ENCODE measurements around the gene RAD54L.
"Not testable (repeated sequence)": the region's sequence is repeated elsewhere in the genome, so short reads cannot be mapped to it uniquely, and the experiment has no call there.

RAD54L gene

DNA sequence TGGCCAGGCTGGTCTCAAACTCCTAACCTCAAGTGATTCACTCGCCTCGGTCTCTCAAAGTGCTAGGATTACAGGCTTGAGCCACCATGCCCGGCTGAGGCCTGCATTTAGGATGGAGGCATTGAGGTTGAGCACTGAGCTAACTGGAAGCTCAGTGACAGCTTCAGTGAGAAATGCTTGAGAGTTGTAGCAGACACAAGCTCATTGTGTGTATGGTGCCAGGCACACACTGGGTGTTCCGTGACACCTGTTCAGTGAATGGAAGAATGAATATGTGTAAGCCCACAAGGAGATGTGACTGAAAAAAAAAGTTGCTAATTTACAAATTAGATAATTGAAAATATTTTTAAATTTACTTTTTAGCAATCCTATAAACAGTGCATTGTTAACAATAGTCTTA is 22.6 kb upstream of the RAD54L start:
- no peak overlapping the region for H3K4me3 ChIP-seq (ENCODE audit: low read depth, low read length)
- DNase-seq (ENCODE audit: low read depth, low spot score) = no peak
- TF ChIP-seq, protein P1, sequence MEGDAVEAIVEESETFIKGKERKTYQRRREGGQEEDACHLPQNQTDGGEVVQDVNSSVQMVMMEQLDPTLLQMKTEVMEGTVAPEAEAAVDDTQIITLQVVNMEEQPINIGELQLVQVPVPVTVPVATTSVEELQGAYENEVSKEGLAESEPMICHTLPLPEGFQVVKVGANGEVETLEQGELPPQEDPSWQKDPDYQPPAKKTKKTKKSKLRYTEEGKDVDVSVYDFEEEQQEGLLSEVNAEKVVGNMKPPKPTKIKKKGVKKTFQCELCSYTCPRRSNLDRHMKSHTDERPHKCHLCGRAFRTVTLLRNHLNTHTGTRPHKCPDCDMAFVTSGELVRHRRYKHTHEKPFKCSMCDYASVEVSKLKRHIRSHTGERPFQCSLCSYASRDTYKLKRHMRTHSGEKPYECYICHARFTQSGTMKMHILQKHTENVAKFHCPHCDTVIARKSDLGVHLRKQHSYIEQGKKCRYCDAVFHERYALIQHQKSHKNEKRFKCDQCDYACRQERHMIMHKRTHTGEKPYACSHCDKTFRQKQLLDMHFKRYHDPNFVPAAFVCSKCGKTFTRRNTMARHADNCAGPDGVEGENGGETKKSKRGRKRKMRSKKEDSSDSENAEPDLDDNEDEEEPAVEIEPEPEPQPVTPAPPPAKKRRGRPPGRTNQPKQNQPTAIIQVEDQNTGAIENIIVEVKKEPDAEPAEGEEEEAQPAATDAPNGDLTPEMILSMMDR (IDR thresholded peaks at IDR 0.05; ENCODE audit: insufficient read depth, low read length, missing control alignments) = no peak
- POLR2A ChIA-PET = no interaction called here
- CTCF ChIA-PET = interaction anchor here (0.7 to 7.4 kb wide), 15 partner anchors 8 to 582 kb away, joined by 3 to 218 read pairs (median 9); partner anchors contain the start of genes LURAP1, NSUN4, POMGNT1 and RAD54L

DNA sequence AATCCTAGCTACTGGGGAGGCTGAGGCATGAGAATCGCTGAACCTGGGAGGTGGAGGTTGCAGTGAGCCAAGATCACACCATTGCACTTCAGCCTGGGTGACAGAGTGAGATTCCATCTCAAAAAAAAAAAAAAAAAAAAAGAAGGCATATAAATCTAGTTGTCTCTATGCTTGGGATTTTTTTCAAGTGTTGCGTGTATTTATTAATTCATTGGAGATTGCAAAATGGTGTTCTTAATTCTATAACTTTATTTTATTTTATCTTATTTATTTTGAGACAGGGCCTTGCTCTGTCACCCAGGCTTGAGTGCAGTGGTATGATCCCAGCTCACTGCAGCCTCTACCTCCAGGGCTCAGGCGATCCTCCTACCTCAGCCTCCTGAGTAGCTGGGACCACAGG is 16.3 kb upstream of the RAD54L start:
- CTCF ChIA-PET = interaction anchor here (0.7 to 4.6 kb wide), 4 partner anchors 7 to 16 kb away, joined by 3 to 63 read pairs (median 4); no protein-coding TSS in a partner anchor
- H3K4me3 ChIP-seq (ENCODE audit: low read depth, low read length); DNase-seq (ENCODE audit: low read depth, low spot score); POLR2A ChIA-PET: not testable (repeated sequence)

DNA sequence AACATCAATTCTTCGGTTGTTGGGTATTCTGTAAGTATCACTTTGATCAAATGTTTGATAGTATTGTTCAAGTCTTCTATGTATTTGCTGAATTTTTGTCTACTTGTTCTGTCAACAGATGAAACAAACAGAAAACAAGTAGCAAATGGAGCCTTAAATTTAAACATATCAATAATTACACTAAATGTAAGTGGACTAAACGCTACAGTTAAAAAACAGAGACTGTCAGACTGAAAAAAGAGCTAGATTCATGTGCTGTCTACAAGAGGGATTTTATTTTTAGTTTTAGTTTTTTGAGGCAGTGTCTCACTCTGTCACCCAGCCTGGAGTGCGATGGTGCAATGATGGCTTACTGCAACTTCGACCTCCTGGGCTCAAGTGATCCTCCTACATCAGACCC is 10.7 kb upstream of the RAD54L start:
- H3K4me3 ChIP-seq (ENCODE audit: low read depth, low read length) = no peak overlapping the region
- CTCF ChIA-PET = interaction anchor here (1.0 to 1.5 kb wide), 2 partner anchors 8 to 11 kb away, joined by 3 to 5 read pairs; no protein-coding TSS in a partner anchor
- TF ChIP-seq, protein P1 (IDR thresholded peaks at IDR 0.05; ENCODE audit: insufficient read depth, low read length, missing control alignments) = no peak
- POLR2A ChIA-PET = interaction anchor here (0.6 kb wide), 1 partner anchor 8 kb away, joined by 4 read pairs; no protein-coding TSS in a partner anchor
- no peak for DNase-seq (ENCODE audit: low read depth, low spot score)

DNA sequence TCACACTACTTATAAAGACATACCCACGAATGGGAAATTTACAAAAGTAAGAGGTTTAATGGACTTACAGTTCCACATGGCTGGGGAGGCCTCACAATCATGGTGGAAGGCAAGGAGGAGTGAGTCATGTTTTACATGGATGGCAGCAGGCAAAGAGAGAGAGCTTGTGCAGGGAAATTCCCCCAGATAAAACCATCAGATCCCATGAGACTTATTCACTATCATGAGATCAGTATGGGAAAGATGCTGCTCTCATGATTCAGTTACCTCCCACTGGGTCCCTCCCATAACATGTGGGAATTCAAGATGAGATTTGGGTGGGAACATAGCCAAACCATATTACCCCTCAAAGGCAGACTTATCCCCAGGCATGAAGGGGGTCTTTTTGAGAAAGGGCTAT is 8.7 kb upstream of the RAD54L start:
- POLR2A ChIA-PET; H3K4me3 ChIP-seq (ENCODE audit: low read depth, low read length): not testable (repeated sequence)
- DNase-seq (ENCODE audit: low read depth, low spot score) = peak; percentile 29
- CTCF ChIA-PET = interaction anchor here (1.3 to 2.4 kb wide), 2 partner anchors 15 to 19 kb away, joined by 4 to 8 read pairs; no protein-coding TSS in a partner anchor

DNA sequence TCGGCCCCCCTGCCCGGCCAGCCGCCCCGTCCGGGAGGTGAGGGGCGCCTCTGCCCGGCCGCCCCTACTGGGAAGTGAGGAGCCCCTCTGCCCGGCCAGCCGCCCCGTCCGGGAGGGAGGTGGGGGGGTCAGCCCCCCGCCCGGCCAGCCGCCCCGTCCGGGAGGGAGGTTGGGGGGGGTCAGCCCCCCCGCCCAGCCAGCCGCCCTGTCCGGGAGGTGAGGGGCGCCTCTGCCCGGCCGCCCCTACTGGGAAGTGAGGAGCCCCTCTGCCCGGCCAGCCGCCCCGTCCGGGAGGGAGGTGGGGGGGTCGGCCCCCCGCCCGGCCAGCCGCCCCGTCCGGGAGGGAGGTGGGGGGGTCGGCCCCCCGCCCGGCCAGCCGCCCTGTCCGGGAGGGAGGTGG is 5.8 kb upstream of the RAD54L start:
- CTCF ChIA-PET; DNase-seq (ENCODE audit: low read depth, low spot score); H3K4me3 ChIP-seq (ENCODE audit: low read depth, low read length); POLR2A ChIA-PET: not testable (repeated sequence)

DNA sequence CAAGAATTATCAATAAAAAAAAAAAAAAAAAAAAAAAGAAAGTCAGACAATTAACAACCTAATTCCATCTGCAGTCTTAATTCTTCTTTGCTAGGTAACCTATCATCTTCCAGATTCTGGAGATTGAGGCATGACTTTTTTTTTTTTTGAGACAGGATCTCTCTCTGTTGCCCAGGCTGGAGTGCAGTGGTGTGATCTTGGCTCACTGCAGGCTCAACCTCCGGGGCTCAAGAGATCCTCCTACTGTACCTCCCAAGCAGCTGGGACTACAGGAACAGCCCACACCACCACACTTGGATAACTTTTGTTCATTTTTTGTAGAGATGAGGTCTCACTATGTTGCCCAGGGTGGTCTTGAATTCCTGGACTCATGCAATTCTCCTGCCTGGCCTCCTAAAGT is 4.6 kb upstream of the RAD54L start:
- ChIA-PET POLR2A (no interaction called here), CTCF (interaction anchor here (5.1 kb wide), 1 partner anchor 105 kb away, joined by 96 read pairs; no protein-coding TSS in a partner anchor)
- DNase-seq (ENCODE audit: low read depth, low spot score) = no peak
- H3K4me3 ChIP-seq (ENCODE audit: low read depth, low read length) = no peak overlapping the region
- TF ChIP-seq, protein P1 (IDR thresholded peaks at IDR 0.05; ENCODE audit: insufficient read depth, low read length, missing control alignments) = no peak

DNA sequence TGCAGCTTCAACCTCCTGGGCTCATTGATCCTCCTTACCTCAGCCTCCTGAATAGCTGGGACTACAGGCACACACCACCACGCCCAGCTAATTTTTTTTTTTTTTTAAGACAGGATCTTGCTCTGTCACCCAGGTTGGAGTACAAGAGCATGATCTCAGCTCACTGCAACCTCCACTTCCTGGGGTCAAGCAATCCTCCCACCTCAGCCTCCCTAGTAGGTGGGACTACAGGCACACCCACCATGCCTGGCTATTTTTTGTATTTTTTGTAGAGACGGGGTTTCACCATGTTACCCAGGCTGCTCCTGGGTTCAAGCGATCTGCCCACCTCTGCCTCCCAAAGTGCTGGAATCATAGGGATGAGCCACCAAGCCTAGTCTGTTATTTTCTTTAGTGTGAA is 3.7 kb upstream of the RAD54L start:
- CTCF ChIA-PET = interaction anchor here (0.8 to 5.1 kb wide), 4 partner anchors 20 to 104 kb away, joined by 3 to 96 read pairs (median 30); partner anchors contain the start of gene NSUN4
- POLR2A ChIA-PET = interaction anchor here (0.6 kb wide), 1 partner anchor 103 kb away, joined by 3 read pairs; no protein-coding TSS in a partner anchor
- not testable (repeated sequence) for DNase-seq (ENCODE audit: low read depth, low spot score); H3K4me3 ChIP-seq (ENCODE audit: low read depth, low read length)

DNA sequence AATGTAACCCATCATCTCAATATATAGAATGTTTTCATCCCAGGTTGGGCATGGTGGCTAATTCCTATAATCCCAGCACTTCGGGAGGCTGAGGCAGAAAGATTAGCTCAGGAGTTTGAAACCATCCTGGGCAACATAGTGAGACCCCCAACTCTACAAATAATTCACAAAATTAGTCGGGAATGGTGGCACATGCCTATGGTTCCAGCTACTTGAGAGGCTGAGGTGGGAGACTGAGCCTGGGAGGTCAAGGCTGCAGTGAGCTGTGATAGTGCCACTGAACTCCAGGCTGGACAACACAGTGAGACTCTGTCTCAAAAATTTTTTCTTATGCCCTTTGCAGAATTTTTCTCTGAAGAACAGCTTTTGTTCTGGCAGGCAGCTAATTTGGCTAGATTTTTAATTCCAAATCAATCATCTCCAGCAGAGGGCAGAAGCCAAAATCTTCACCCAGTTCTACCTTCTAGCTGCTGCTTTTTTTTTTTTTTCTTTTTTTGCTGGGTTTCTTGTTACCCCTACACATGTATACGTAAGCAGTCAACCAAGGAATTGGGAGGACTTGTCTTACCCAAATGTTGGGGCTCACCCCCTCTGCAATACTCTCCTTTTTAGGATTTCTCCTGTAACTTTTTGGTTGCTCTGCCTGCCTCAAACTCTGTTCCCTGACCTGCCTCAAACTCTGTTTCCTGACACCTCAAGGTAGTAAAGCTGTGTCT is 2.7 kb upstream of the RAD54L start:
- H3K4me3 ChIP-seq (ENCODE audit: low read depth, low read length) = no peak overlapping the region
- ChIA-PET POLR2A (interaction anchor here (0.6 kb wide), 3 partner anchors 8 to 346 kb away, joined by 3 to 4 read pairs (median 3); no protein-coding TSS in a partner anchor), CTCF (interaction anchor here (0.6 to 5.1 kb wide), 23 partner anchors 8 to 283 kb away, joined by 3 to 96 read pairs (median 4); partner anchors contain the start of gene NSUN4)
- TF ChIP-seq, protein P1 (IDR thresholded peaks at IDR 0.05; ENCODE audit: insufficient read depth, low read length, missing control alignments) = peak; percentile 16
- no peak for DNase-seq (ENCODE audit: low read depth, low spot score)

DNA sequence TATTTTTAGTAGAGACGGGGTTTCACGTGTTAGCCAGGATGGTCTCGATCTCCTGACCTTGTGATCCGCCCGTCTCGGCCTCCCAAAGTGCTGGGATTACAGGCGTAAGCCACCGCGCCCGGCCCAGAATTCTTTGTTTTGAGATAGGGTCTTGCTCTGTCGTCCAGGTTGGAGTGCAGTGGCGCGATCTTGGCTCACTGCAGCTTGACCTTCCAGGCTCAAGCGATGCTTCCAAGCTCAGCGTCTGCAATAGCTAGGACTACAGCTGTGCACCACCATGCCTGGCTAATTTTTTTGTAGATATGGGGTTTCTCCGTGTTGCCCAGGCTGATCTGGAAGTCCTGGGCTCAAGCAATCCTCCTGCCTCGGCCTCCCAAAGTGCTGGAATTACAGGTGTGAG is 1.4 kb upstream of the RAD54L start:
- POLR2A ChIA-PET = interaction anchor here (1.3 kb wide), 1 partner anchor 58 kb away, joined by 8 read pairs; the partner anchor contains the start of genes LRRC41 and UQCRH
- CTCF ChIA-PET = interaction anchor here (0.8 to 5.1 kb wide), 11 partner anchors 12 to 102 kb away, joined by 3 to 96 read pairs (median 4); partner anchors contain the start of genes LRRC41, NSUN4 and UQCRH
- not testable (repeated sequence) for H3K4me3 ChIP-seq (ENCODE audit: low read depth, low read length); DNase-seq (ENCODE audit: low read depth, low spot score)

Data from AG04449 (cell line).